ENCODE measurements around the gene ZNF219.

The ZNF219 gene

DNA sequence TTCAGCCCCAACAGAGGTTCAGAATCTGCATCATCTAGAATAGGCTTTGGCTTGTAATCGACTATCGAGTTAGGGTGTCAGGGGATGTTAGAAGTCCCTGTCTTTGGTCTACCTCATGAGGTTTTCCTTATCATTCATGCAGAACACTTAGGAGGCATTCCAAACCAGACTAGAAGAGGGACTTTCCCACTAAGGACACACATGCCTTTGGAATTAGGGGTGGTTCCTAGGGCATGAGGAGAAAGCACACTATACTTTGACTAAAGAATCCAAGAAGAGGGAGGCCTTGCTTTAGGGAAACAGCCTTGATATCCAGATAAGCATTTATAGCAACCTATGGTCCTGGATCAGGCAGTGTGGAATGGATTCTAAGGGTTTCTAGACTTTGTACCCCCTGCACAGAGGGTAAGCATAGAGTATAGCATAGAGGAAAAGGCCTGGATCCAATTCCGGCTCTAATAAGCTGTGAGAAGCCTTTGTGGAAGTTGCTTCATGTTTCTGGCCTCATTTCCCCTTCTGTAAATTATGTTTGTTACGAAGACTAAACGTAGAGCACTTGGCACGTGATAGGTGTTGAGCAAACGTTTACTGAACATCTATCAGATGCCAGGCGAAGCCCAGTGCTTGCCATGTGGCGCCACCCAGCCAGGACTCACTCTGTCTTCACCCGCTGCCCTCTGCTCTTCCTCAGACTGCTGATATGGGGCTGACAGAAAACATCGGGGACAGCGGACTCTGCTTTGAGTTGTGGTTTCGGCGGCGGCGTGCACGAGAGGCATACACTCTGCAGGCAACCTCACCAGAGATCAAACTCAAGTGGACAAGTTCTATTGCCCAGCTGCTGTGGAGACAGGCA is 13.2 kb downstream of the ZNF219 start:
- peak; percentile 46 for DNase-seq

GRCh38 chr14:21084396-21084795 is 14.1 kb downstream of the ZNF219 start:
- no peak for DNase-seq

DNA sequence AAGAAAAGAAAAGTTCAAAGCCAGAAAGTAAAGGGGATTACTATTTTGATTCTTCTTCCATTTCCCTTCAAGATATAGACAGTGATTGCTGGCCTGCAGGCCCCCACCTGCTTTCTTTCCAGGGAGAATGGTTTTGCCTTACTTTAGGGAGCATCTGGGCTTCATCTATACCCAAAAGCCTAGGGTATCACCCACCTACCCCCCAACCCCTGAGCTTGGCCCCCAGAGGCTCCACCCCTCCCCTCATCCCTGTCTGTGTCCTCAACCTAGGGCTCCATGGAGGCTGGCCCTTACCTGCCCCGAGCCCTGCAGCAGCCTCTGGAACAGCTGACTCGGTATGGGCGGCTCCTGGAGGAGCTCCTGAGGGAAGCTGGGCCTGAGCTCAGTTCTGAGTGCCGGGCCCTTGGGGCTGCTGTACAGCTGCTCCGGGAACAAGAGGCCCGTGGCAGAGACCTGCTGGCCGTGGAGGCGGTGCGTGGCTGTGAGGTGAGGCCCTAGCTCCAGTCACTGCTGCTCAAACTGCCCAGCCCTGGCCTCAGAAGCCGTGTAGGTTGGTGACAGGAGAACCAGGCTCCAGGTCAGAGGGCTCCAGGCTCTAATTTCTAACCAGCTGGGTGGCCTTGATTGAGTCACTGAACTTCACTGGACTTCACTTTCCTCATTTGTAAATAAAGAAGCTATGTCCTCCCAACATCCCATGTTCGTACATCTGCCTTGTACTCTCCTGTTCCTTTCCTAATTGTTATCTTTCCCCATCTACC is 14.7 kb downstream of the ZNF219 start:
- no peak for DNase-seq

DNA sequence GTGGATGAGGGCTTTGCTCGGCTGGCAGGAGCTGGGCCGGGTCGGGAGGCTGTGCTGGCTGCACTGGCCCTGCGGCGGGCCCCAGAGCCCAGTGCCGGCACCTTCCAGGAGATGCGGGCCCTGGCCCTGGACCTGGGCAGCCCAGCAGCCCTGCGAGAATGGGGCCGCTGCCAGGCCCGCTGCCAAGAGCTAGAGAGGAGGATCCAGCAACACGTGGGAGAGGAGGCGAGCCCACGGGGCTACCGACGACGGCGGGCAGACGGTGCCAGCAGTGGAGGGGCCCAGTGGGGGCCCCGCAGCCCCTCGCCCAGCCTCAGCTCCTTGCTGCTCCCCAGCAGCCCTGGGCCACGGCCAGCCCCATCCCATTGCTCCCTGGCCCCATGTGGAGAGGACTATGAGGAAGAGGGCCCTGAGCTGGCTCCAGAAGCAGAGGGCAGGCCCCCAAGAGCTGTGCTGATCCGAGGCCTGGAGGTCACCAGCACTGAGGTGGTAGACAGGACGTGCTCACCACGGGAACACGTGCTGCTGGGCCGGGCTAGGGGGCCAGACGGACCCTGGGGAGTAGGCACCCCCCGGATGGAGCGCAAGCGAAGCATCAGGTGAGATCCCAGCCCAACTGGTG is 16.8 kb downstream of the ZNF219 start:
- DNase-seq = no peak

DNA sequence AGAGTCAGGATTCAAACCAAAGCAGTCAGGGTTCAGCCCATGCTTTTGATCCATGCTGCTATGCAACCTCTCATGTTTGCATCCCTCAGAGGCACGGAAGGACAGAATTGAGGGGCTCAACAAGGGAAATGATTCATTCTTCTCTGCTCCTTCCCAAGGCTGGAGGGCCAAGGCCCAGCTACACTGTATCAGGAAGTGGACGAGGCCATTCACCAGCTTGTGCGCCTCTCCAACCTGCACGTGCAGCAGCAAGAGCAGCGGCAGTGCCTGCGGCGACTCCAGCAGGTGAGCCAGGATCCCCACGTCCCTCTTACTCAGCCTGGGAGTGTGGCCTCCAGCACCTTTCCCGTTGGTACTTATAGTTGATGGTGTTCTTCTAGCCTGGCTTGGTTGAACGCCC is 19.7 kb downstream of the ZNF219 start:
- DNase-seq = no peak

- no peak for DNase-seq
Measured at GRCh38 chr14:21078287-21078686, 20.2 kb downstream of the ZNF219 start.

- DNase-seq = no peak
Measured at GRCh38 chr14:21077672-21078071, 20.8 kb downstream of the ZNF219 start.

GRCh38 chr14:21075719-21076437 is 22.6 kb downstream of the ZNF219 start:
- DNase-seq = no peak

GRCh38 chr14:21074398-21075272 is 23.8 kb downstream of the ZNF219 start:
- DNase-seq = no peak

DNA sequence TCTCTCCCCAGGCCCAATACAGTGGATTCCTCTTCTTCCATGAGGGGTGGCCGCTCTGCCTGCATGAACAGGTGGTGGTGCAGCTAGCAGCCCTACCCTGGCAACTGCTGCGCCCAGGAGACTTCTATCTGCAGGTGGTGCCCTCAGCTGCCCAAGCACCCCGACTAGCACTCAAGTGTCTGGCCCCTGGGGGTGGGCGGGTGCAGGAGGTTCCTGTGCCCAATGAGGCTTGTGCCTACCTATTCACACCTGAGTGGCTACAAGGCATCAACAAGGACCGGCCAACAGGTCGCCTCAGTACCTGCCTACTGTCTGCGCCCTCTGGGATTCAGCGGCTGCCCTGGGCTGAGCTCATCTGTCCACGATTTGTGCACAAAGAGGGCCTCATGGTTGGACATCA is 24.5 kb downstream of the ZNF219 start:
- no peak for DNase-seq

DNA sequence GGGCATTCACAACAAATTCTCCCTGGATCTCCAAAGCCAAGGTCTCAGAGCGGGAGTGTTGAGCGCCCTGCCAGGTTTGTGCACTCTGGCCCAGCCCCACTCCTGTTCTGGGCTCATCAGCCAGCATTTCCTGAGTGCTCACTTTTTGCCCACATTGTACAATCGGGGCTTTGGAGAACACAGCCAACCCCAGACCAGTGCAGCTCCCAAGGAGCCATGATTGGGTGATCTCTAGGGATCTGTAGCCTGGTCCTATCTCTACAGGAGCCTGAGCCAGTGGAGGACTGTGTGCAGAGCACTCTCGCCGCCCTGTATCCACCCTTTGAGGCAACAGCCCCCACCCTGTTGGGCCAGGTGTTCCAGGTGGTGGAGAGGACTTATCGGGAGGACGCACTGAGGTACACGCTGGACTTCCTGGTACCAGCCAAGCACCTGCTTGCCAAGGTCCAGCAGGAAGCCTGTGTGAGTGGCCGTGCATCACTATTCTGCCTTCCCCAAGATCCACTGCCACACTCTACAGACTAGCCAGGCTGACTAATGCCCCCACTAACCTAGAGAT is 25.6 kb downstream of the ZNF219 start:
- DNase-seq = no peak

DNA sequence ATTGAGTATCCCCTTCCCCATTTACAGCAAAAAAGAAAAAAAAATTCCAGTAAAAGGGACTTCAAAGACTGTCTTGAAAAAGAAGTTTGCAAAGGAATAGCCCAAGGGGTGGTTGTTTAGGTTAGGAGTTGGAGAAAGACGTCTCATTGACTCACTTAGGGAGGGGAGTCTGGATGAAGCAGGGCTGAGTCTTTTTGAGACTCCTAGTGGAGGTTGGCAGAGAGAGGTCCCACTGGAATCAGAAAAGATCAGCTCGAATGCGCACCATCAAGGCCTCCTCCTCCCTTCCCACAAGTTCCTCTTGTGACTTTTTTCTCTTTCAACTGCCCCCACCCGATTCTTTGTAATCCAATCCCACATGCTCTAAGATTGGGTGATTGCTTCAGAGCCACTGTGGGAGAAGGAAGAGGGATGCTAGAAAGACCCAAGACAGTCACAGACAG is 26.4 kb downstream of the ZNF219 start:
- DNase-seq = peak; percentile 86

DNA sequence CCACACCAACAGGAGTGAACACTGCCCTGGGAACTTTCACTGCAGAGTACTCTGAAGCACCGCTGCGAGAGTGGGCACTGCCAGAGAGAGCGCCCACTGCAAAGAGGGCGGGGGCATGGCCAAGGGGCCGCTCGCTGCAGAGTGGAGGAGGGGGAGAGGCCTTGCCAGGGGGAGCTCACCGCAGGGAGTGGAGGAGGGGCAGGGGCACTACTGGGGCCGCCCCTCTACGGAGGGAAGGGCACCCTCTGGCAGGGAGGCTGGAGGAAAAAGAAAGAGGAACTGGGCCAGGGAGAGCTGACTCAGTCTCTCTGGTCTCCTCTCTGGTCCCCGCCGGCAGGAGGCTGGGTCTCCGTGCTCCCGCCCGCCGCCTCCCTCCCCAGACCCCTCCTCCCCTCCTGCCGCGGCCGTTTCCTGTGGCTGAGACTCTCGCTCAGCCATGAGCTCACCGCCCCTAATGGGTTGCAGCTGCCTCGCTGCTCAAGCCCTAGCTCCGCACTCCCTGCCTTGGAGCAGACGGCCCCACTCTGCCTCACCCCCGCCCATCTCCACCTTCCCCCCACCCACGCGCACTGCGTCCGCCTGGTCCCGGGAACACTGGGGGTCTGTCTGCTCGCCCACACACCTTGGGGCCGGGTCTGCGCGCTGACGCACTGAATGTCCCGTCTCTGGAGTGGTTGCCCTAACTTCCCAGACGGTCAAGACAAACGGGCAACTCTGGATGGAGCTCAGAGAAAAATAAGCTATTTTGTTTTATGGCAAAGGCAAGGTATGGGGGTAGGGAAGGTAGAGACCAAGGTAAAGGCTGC is 27.0 kb downstream of the ZNF219 start:
- peak; percentile 97 for DNase-seq

DNA sequence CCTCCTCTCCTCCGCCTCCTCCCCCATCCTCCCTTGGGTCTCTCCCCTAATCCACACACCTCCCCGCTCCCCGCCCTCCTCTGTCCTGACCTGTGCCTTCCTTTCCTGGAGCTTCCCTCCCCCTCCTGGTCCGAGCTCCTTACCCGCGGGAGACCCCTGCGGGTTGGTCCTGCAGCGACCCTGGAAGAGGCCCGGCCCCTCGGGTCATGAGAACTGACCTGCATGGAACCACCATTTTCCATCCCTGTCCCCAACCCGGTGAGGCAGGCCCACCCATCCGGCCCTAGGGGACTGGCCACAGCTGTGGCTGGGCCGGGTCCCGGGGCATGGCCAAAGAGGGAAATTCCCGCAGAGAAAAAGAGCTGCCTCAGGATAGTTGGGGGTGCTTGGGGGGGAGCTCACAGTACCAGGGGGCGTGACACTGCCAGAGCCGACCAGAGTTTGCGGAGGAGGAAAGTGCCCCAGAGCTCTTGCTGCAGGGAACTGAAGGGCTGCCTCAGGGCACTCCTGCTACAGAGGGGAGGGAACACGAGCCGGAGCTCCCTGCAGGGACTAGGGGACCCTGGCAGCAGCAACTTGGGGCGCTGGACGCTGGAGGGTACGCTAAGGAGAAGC is 27.7 kb downstream of the ZNF219 start:
- peak; percentile 42 for DNase-seq

GRCh38 chr14:21070083-21070609 is 28.3 kb downstream of the ZNF219 start, which contains the start of gene ARHGEF40:
Gene ARHGEF40 (plus strand): TSS chr14:21070304. CDS start chr14:21070397, 93 bp downstream.
- DNase-seq = peak; percentile 55

- DNase-seq = peak; percentile 50
Measured at GRCh38 chr14:21069388-21070082, 28.9 kb downstream of the ZNF219 start.

DNA sequence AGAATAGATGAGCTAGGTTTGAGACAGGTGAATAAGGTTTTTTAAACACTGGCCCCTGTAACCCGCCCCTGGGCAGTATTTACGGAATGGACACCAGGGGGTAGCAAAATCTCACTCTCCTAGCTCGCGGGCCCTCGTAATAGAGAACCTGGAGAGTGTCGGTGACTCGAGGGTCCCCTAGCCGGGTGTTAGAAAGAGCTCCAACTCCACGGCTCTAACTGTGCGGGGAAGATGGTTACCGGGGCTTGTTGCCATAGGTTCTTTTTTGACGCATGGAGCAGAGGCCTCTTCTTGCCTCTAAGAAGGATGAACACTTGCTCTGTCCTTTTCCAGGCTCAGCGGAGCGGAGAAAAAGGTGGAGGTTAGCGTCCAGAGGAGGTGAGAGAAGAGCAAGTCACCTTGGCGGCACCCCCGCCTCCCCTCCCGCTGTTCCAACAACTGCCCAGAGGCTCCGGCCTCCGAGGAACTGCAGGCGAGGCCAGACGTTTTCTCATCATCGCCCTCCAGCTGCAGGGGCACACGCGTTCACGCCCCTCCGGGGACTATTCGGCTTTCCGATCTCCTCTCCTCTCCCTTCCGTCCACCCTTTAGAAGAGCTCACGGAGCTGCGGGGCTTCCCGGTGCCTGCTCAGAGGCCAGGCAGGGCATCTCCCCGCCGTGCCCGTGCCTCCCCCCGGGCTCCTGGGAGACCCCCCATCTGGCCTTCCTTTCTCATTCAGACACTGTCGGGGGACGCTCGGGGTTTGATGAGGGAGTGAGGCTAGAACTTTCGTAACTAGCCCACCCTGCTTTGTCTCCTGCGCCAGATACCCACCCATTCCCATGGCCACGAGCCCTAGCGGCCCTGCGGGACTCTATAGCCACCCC is 29.7 kb downstream of the ZNF219 start:
- DNase-seq = peak; percentile 73

DNA sequence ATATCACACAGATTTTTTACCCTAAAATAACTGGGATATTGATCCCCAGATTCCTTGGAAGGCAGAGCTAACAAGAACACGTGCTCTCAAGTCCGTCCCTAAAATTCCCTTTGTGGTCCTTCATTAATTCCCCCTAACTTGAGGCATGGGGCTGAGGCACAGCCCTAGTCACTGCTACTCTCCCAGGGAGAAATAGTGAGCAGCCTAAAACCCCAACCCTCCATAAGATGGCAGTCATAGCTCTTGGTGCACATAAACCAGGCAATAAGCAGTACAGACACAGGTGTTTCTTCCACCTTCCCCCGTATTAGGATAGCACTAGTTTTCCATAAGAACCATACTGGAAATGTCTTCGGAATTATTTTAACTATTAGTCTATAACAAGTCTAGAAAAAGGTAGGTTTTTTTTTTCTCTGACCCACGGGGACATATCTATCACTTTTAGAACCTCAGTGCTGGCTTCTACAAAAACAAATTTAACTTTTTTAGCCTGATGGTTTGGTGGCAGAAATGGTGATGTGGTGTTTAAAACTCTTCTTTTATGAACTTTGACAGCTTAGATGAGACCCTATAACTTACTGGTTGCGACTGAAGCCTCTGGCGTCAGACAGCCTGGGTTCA is 31.5 kb downstream of the ZNF219 start:
- DNase-seq = no peak
